SK-N-SH (cell line): ENCODE data around the gene NEMP2. TPM values are rescaled to one million over a fixed set of nuclear protein-coding genes. Genes with fewer than 3 reads are reported as not detected.

Source experiments
- CTCF ChIA-PET: fragments of 300-600, 350-600 bp; formaldehyde crosslinking; extraction: SDS; loops from one replicate; lab custom pipeline; 2021; lab: Yijun Ruan, JAX
- POLR2A ChIA-PET: fragments of 350-600 bp; sonication (Branson Sonifier 250); formaldehyde crosslinking; extraction: SDS; loops from one replicate; lab custom pipeline; 2020; ENCODE audit warnings: antibody characterized with exemption, inconsistent platforms; lab: Yijun Ruan, JAX
- DNase-seq: peaks from one replicate; pipeline ENCODE4 v3.0.0; 2012
- H2AFZ ChIP-seq: fragments of 200-600 bp; sonication (generic); 2 replicates; pipeline ENCODE4 v1.8.1; 2016; ENCODE audit warnings: antibody characterized with exemption, mild to moderate bottlenecking, low read depth
- H3F3A ChIP-seq: fragments of 200-600 bp; sonication (generic); replicated peaks from 2 replicates; pipeline ENCODE3; 2016; ENCODE audit warnings: antibody characterized with exemption, mild to moderate bottlenecking; ENCODE audit not compliant: insufficient read depth
- H3K27ac ChIP-seq, 2 experiments: fragments of 200-500 bp in 1 of 2; fragments of 200-600 bp in 1 of 2; sonication (Bioruptor generic) in 1 of 2; sonication (generic), shearing (Covaris generic) in 1 of 2; 2 replicates each; pipeline versions ENCODE4 v1.5.1 to v1.6.1; 2014 to 2016; ENCODE audit warnings: low read depth in 2 of 2, inconsistent platforms in 1 of 2, low read length in 1 of 2, mild to moderate bottlenecking in 1 of 2, mixed read lengths in 1 of 2
- H3K27me3 ChIP-seq: fragments of 200-600 bp; sonication (generic), shearing (Covaris generic); 2 replicates; pipeline ENCODE4 v1.6.1; 2016; ENCODE audit warnings: mixed run types; ENCODE audit not compliant: insufficient read depth
- H3K36me3 ChIP-seq, 2 experiments: fragments of 200-500 bp in 1 of 2; fragments of 200-600 bp in 1 of 2; sonication (Bioruptor generic) in 1 of 2; sonication (generic) in 1 of 2; replicated peaks in 1 of 2; 2 replicates each; pipeline versions ENCODE3 to v1.5.1; 2014 to 2016; ENCODE audit warnings: low read length in 1 of 2, mild to moderate bottlenecking in 1 of 2; ENCODE audit not compliant: insufficient read depth in 2 of 2, control insufficient read depth in 1 of 2
- H3K4me1 ChIP-seq, 2 experiments: fragments of 200-500 bp in 1 of 2; fragments of 200-600 bp in 1 of 2; sonication (Bioruptor generic) in 1 of 2; sonication (generic), shearing (Covaris generic) in 1 of 2; 2 replicates each; pipeline versions ENCODE4 v1.5.1 to v1.6.1; 2014 to 2016; ENCODE audit warnings: low read depth in 1 of 2, low read length in 1 of 2, mixed run types in 1 of 2; ENCODE audit not compliant: insufficient read depth in 2 of 2, control insufficient read depth in 1 of 2
- H3K4me2 ChIP-seq: fragments of 200-600 bp; sonication (generic), shearing (Covaris generic); 2 replicates; pipeline ENCODE4 v1.6.1; 2017; ENCODE audit warnings: mixed run types
- H3K4me3 ChIP-seq, 2 experiments: fragments of 200-500 bp in 1 of 2; fragments of 200-600 bp in 1 of 2; sonication (Bioruptor generic) in 1 of 2; sonication (generic), shearing (Covaris generic) in 1 of 2; 2 replicates each; pipeline versions ENCODE4 v1.5.1 to v1.8.1; 2014 to 2016; ENCODE audit warnings: low read depth in 2 of 2, inconsistent platforms in 1 of 2, low read length in 1 of 2, mild to moderate bottlenecking in 1 of 2, mixed read lengths in 1 of 2, moderate library complexity in 1 of 2
- H3K79me2 ChIP-seq: fragments of 200-600 bp; sonication (generic); 2 replicates; pipeline ENCODE4 v1.8.1; 2017; ENCODE audit warnings: mild to moderate bottlenecking; ENCODE audit not compliant: insufficient read depth
- H3K9ac ChIP-seq: fragments of 200-600 bp; sonication (generic); 2 replicates; pipeline ENCODE4 v1.6.1; 2017; ENCODE audit warnings: mixed run types
- H3K9me2 ChIP-seq: fragments of 200-600 bp; sonication (generic); 2 replicates; pipeline ENCODE4 v1.6.1; 2017; ENCODE audit warnings: mixed run types
- H3K9me3 ChIP-seq: fragments of 200-600 bp; sonication (generic); 2 replicates; pipeline ENCODE4 v1.6.1; 2017; ENCODE audit warnings: mixed run types, mild to moderate bottlenecking, moderate library complexity
- H4K20me1 ChIP-seq: fragments of 200-600 bp; sonication (generic); 2 replicates; pipeline ENCODE4 v1.6.1; 2017; ENCODE audit warnings: mild to moderate bottlenecking, mixed run types; ENCODE audit not compliant: insufficient read depth
- CHD2 ChIP-seq: fragments of 150-350 bp; IDR thresholded peaks from 2 replicates; pipeline ENCODE4 v1.6.1; 2018; ENCODE audit warnings: low read length; ENCODE audit not compliant: partially characterized antibody
- CTCF ChIP-seq: fragments of 200-600 bp; sonication (generic); IDR thresholded peaks from 2 replicates; pipeline ENCODE4 v1.6.1; 2017; ENCODE audit warnings: antibody characterized with exemption, mild to moderate bottlenecking, moderate library complexity
- EP300 ChIP-seq, 2 experiments: IDR thresholded peaks; 2 replicates each; pipeline versions ENCODE4 v1.4.0 to v1.6.1; 2012; ENCODE audit warnings: borderline replicate concordance in 1 of 2, low read depth in 1 of 2, low read length in 1 of 2
- FOSL2 ChIP-seq: IDR thresholded peaks from 2 replicates; pipeline ENCODE4 v1.4.0; 2012; ENCODE audit warnings: low read depth, mild to moderate bottlenecking, moderate library complexity, borderline replicate concordance
- FOXJ3 ChIP-seq: sonication (generic); formaldehyde crosslinking; IDR thresholded peaks from 2 replicates; pipeline ENCODE4 v1.5.1; 2020; ENCODE audit warnings: mild to moderate bottlenecking, missing genetic modification reagents
- GATA2 ChIP-seq: sonication (generic); formaldehyde crosslinking; IDR thresholded peaks from 2 replicates; pipeline ENCODE4 v1.5.0; 2020; ENCODE audit warnings: mild to moderate bottlenecking, missing genetic modification reagents
- IRF3 ChIP-seq: fragments of 150-350 bp; IDR thresholded peaks from 2 replicates; pipeline ENCODE4 v1.6.1; 2016; ENCODE audit warnings: mild to moderate bottlenecking, low read depth, low read length
- JUND ChIP-seq: IDR thresholded peaks from 2 replicates; pipeline ENCODE4 v1.4.0; 2012
- NRF1 ChIP-seq: IDR thresholded peaks from 2 replicates; pipeline ENCODE4 v1.6.1; 2012; ENCODE audit warnings: low read depth, mild to moderate bottlenecking, low read length
- POLR2AphosphoS5 ChIP-seq: IDR thresholded peaks from 2 replicates; pipeline ENCODE4 v1.6.1; 2012; ENCODE audit warnings: low read depth, low read length
- RAD21 ChIP-seq: IDR thresholded peaks from 2 replicates; pipeline ENCODE4 v1.6.1; 2012; ENCODE audit warnings: mild to moderate bottlenecking, low read length
- RFX5 ChIP-seq: IDR thresholded peaks from 2 replicates; pipeline ENCODE4 v1.6.1; 2012; ENCODE audit warnings: mild to moderate bottlenecking, improper control_type of control experiment, low read length
- RXRA ChIP-seq: IDR thresholded peaks from 2 replicates; pipeline ENCODE4 v1.4.0; 2012; ENCODE audit warnings: low read depth, mild to moderate bottlenecking, borderline replicate concordance
- SIN3A ChIP-seq: IDR thresholded peaks from 2 replicates; pipeline ENCODE4 v1.6.1; 2012; ENCODE audit warnings: low read depth, mild to moderate bottlenecking, low read length, moderate library complexity, borderline replicate concordance
- SMC3 ChIP-seq: IDR thresholded peaks from 2 replicates; pipeline ENCODE4 v1.6.1; 2012; ENCODE audit warnings: low read depth, low read length, improper control_type of control experiment
- TAF1 ChIP-seq: IDR thresholded peaks from 2 replicates; pipeline ENCODE4 v1.6.1; 2012; ENCODE audit warnings: low read depth, mild to moderate bottlenecking, low read length, moderate library complexity, borderline replicate concordance
- TCF12 ChIP-seq: IDR thresholded peaks from 2 replicates; pipeline ENCODE4 v1.4.0; 2012
- TEAD4 ChIP-seq: IDR thresholded peaks from 2 replicates; pipeline ENCODE4 v1.4.0; 2012; ENCODE audit warnings: mild to moderate bottlenecking, borderline replicate concordance; ENCODE audit not compliant: insufficient read depth
- WGBS: methylation state at CpG from one replicate; pipeline ENCODE4 v1.1.6; 2017; ENCODE audit warnings: low lambda C conversion rate; 5-methylcytosine and 5-hydroxymethylcytosine counted together
- polyA plus RNA-seq, 3 experiments: library from polyadenylated mRNA; depleted of rRNA; stranded (reverse); fragments of >200 nt; gene quantifications; 2 replicates each; pipeline ENCODE4 v1.2.3, GENCODE V29; 2012
- TF ChIP-seq, protein P1 (sequence below): IDR thresholded peaks from 2 replicates; pipeline ENCODE4 v1.4.0; 2012; ENCODE audit warnings: low read depth, borderline replicate concordance
- TF ChIP-seq, protein P2 (sequence below): IDR thresholded peaks from 2 replicates; pipeline ENCODE4 v1.4.0; 2012; ENCODE audit warnings: low read depth

The NEMP2 gene
- polyA plus RNA-seq, 1 of the 3 experiments (the other 2 are of a cell fraction), result 2.0 TPM

GRCh38 chr2:190512539-190513095 is 21.9 kb downstream of the NEMP2 start:
- Histone ChIP-seq H3K36me3 (peaks cover 0 to 21% of the 10 kb centered on the region in 2 experiments), H3K4me3 (no peak overlapping the region), H3F3A (no peaks in the 10 kb centered on the region), H3K9me3 (no peaks in the 10 kb centered on the region), H3K27me3 (no peaks in the 10 kb centered on the region), H3K4me1 (no peaks in the 10 kb centered on the region), H3K79me2 (no peaks in the 10 kb centered on the region), H3K9ac (no peak overlapping the region), H3K9me2 (no peaks in the 10 kb centered on the region), H3K27ac (no peak overlapping the region), H3K4me2 (no peak overlapping the region), H2AFZ (no peak overlapping the region), H4K20me1 (no peaks in the 10 kb centered on the region)
- CTCF ChIA-PET, result interaction anchor here (0.8 to 3.6 kb wide), 8 partner anchors 31 to 184 kb away, joined by 3 to 28 read pairs (median 5); partner anchors contain the start of gene INPP1
- DNase-seq, result no peak
- TF ChIP-seq RFX5, result no peak
- no peak for TF ChIP-seq RXRA
- no peak for TF ChIP-seq SIN3A
- TF ChIP-seq TEAD4, result no peak
- no peak for TF ChIP-seq RAD21
- no peak for TF ChIP-seq TCF12
- TF ChIP-seq FOXJ3 (CRISPR knock-in tag), result no peak
- no peak for TF ChIP-seq NRF1
- TF ChIP-seq TAF1, result no peak
- TF ChIP-seq POLR2AphosphoS5, result no peak
- TF ChIP-seq FOSL2, result no peak
- TF ChIP-seq CTCF, result no peak
- TF ChIP-seq JUND, result no peak
- TF ChIP-seq, protein P1, sequence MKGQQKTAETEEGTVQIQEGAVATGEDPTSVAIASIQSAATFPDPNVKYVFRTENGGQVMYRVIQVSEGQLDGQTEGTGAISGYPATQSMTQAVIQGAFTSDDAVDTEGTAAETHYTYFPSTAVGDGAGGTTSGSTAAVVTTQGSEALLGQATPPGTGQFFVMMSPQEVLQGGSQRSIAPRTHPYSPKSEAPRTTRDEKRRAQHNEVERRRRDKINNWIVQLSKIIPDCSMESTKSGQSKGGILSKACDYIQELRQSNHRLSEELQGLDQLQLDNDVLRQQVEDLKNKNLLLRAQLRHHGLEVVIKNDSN, result no peak
- TF ChIP-seq, protein P2, sequence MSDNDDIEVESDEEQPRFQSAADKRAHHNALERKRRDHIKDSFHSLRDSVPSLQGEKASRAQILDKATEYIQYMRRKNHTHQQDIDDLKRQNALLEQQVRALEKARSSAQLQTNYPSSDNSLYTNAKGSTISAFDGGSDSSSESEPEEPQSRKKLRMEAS, result no peak
- no peak for TF ChIP-seq EP300 (IDR thresholded peaks at IDR 0.05; ENCODE audit: borderline replicate concordance in 1 of 2, low read depth in 1 of 2, low read length in 1 of 2)
- 89% methylated on average over 5 of the region's 5 CpGs for WGBS
- POLR2A ChIA-PET, result no interaction called here

DNA sequence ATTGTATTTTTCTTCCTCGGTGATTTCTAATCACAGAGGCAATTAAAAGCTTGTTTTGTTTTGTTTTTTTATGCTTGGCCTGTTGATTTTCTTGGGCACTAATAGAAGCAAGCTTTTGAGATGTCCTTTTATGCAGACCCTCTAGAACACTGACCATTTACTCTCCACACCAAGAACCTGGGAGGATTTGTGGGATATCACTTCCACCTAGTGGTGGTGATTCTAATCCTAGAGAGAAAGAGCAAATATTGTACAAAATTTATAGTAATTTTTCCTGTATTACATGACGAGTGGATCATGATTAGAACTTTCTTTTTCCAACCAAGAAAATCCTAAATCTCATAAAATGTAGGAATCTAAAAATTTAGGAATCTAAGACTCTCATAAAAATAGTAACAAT is 23.4 kb downstream of the NEMP2 start:
- no peak overlapping the region for H3K4me3 ChIP-seq
- CTCF ChIA-PET, result interaction anchor here (0.6 to 3.6 kb wide), 30 partner anchors 9 to 388 kb away, joined by 3 to 28 read pairs (median 4); partner anchors contain the start of genes HIBCH and INPP1
- TF ChIP-seq TEAD4 (no peak), CHD2 (no peak), TCF12 (no peak), SMC3 (peak; percentile 88), IRF3 (no peak), RFX5 (no peak), NRF1 (no peak), GATA2 (CRISPR knock-in tag) (no peak)
- TF ChIP-seq, protein P2, result no peak
- TF ChIP-seq, protein P1, result no peak

More for the DNA sequence above, 23.4 kb downstream of the NEMP2 start:
- Histone ChIP-seq H3K4me1 (peaks cover 0 to 2% of the 10 kb centered on the region in 2 experiments; a peak in 1 of 4 replicates), H3K9ac (no peak overlapping the region), H2AFZ (no peak overlapping the region), H3K9me3 (no peaks in the 10 kb centered on the region), H3K79me2 (no peaks in the 10 kb centered on the region), H3K27ac (no peak overlapping the region), H3F3A (no peaks in the 10 kb centered on the region), H3K27me3 (no peaks in the 10 kb centered on the region), H3K36me3 (peaks cover 0 to 21% of the 10 kb centered on the region in 2 experiments), H3K4me2 (no peak overlapping the region), H4K20me1 (no peaks in the 10 kb centered on the region), H3K9me2 (no peaks in the 10 kb centered on the region)
- POLR2A ChIA-PET, result interaction anchor here (0.6 kb wide), 1 partner anchor 92 kb away, joined by 4 read pairs; no protein-coding TSS in a partner anchor
- 73% methylated on average over 2 of the region's 2 CpGs for WGBS
- peak; percentile 61 for DNase-seq
